Measurements from ENCODE around the gene SSUH2. TPM values are rescaled to one million over a fixed set of nuclear protein-coding genes. Genes with fewer than 3 reads are reported as not detected.
"Not testable (repeated sequence)": the region's sequence is repeated elsewhere in the genome, so short reads cannot be mapped to it uniquely, and the experiment has no call there.

The SSUH2 gene
- total RNA-seq, 1 donor from 2014 or later = 0.05 TPM

GRCh38 chr3:8660175-8661118, 15.8 kb upstream of the SSUH2 start:
- peak; percentile 36 for DNase-seq (ENCODE audit: low read depth)

- no peak for DNase-seq (ENCODE audit: low read depth)
Measured at GRCh38 chr3:8659242-8659641, 14.6 kb upstream of the SSUH2 start.

- peak; percentile 99 for DNase-seq (ENCODE audit: low read depth)
Measured at GRCh38 chr3:8658306-8659212, 14.0 kb upstream of the SSUH2 start.

- no peak for DNase-seq (ENCODE audit: low read depth)
Measured at GRCh38 chr3:8657804-8658305, 13.3 kb upstream of the SSUH2 start.

GRCh38 chr3:8656240-8656639, 11.6 kb upstream of the SSUH2 start:
- DNase-seq (ENCODE audit: low read depth) = no peak

GRCh38 chr3:8655387-8655835, 10.8 kb upstream of the SSUH2 start:
- DNase-seq (ENCODE audit: low read depth) = no peak

- DNase-seq (ENCODE audit: low read depth) = not testable (repeated sequence)
Measured at GRCh38 chr3:8654572-8655329, 10.2 kb upstream of the SSUH2 start.

GRCh38 chr3:8653800-8654408, 9.3 kb upstream of the SSUH2 start:
- DNase-seq (ENCODE audit: low read depth) = no peak

GRCh38 chr3:8652324-8652987, 7.9 kb upstream of the SSUH2 start:
- DNase-seq (ENCODE audit: low read depth) = no peak

- DNase-seq (ENCODE audit: low read depth) = no peak
Measured at GRCh38 chr3:8651418-8652323, 7.1 kb upstream of the SSUH2 start.

GRCh38 chr3:8650583-8651416, 6.2 kb upstream of the SSUH2 start:
- no peak for DNase-seq (ENCODE audit: low read depth)

GRCh38 chr3:8649757-8650156, 5.2 kb upstream of the SSUH2 start:
- DNase-seq (ENCODE audit: low read depth) = no peak

- DNase-seq (ENCODE audit: low read depth) = no peak
Measured at GRCh38 chr3:8648909-8649741, 4.5 kb upstream of the SSUH2 start.

- no peak for DNase-seq (ENCODE audit: low read depth)
Measured at GRCh38 chr3:8647137-8647985, 2.8 kb upstream of the SSUH2 start.

GRCh38 chr3:8646313-8646938, 1.8 kb upstream of the SSUH2 start:
- DNase-seq (ENCODE audit: low read depth) = no peak

GRCh38 chr3:8645712-8646111, 1.1 kb upstream of the SSUH2 start:
- DNase-seq (ENCODE audit: low read depth) = no peak

Measured in myocyte (in vitro differentiated cells).